HL-60 (cell line): ENCODE results near the gene ITPR3.

Source experiments
- CTCF ChIP-seq: IDR thresholded peaks from one replicate; pipeline ENCODE4 v1.5.1; 2011; ENCODE audit warnings: low read length, control low read depth, inconsistent platforms; ENCODE audit not compliant: insufficient read depth
- POLR2AphosphoS5 ChIP-seq: IDR thresholded peaks from 2 replicates; pipeline ENCODE4 v1.6.1; 2012; ENCODE audit warnings: low read depth
- REST ChIP-seq: IDR thresholded peaks from 2 replicates; pipeline ENCODE4 v1.6.1; 2012; ENCODE audit warnings: low read depth; ENCODE audit not compliant: insufficient replicate concordance
- SPI1 ChIP-seq: IDR thresholded peaks from 2 replicates; pipeline ENCODE4 v1.6.1; 2012; ENCODE audit warnings: low read depth, mild to moderate bottlenecking, borderline replicate concordance

GRCh38 chr6:33607784-33608161 lies 13.3 kb upstream of the ITPR3 start:
- TF ChIP-seq CTCF (peak; percentile 46), REST (no peak), POLR2AphosphoS5 (no peak), SPI1 (no peak)
